GM12878 (cell line): ENCODE measurements around the gene SQOR. TPM values are rescaled to one million over a fixed set of nuclear protein-coding genes. Genes with fewer than 3 reads are reported as not detected.

ENCODE experiments used
- ATAC-seq: fragments of 200-7000 bp; cut with Tn5 transposase; 3 replicates; pipeline ENCODE4 v1.9.1; 2020; ENCODE audit warnings: mild to moderate bottlenecking, moderate library complexity
- BruUV-seq: library from RNA; stranded (reverse); fragments of 400-500 nt; replicated peaks from 2 replicates; lab custom pipeline; 2021; lab: Mats Ljungman, UMichigan
- CTCF ChIA-PET: fragments of 300-600 bp; sonication (Branson Sonifier 250); formaldehyde crosslinking; extraction: SDS; loops from one replicate; lab custom pipeline; 2021; ENCODE audit warnings: inconsistent platforms; lab: Yijun Ruan, JAX
- POLR2A ChIA-PET: fragments of 350-600 bp; formaldehyde crosslinking; extraction: SDS; loops from one replicate; lab custom pipeline; 2021; ENCODE audit warnings: inconsistent platforms; lab: Charles Lee
- RAD21 ChIA-PET: fragments of 300-600 bp; sonication (Branson Sonifier 250); formaldehyde crosslinking; loops from one replicate; lab custom pipeline; 2023; ENCODE audit warnings: antibody characterized with exemption; ENCODE audit not compliant: unreplicated experiment; lab: Charles Lee
- SMC1A ChIA-PET: fragments of 300-600 bp; sonication (Branson Sonifier 250); formaldehyde crosslinking; loops from one replicate; lab custom pipeline; 2023; ENCODE audit not compliant: unreplicated experiment, uncharacterized antibody; lab: Charles Lee
- DNase-seq: peaks from one replicate; pipeline ENCODE4 v3.0.0-alpha.2; 2011; ENCODE audit warnings: low read depth, low spot score
- FAIRE-seq: peaks from 3 replicates; lab custom pipeline; 2011; peaks lifted over from hg19 to GRCh38; lab: Jason Lieb, UNC
- H2AFZ ChIP-seq: 2 replicates; pipeline ENCODE4 v1.6.0; 2011; ENCODE audit warnings: low read depth, low read length, control low read depth; ENCODE audit not compliant: control insufficient read depth
- H3K27ac ChIP-seq: 2 replicates; pipeline ENCODE4 v1.5.1; 2011; ENCODE audit warnings: control low read depth; ENCODE audit not compliant: control insufficient read depth, insufficient read depth
- H3K27me3 ChIP-seq, 2 experiments: replicated peaks in 1 of 2; 2 replicates each; pipeline versions ENCODE4 v1.6.0 to v1.6.1; 2011; ENCODE audit warnings: low read length in 1 of 2; ENCODE audit not compliant: control insufficient read depth in 2 of 2, insufficient read depth in 2 of 2
- H3K36me3 ChIP-seq, 2 experiments: 2 replicates each; pipeline ENCODE4 v1.5.1; 2011; ENCODE audit warnings: low read length in 1 of 2; ENCODE audit not compliant: control insufficient read depth in 2 of 2, insufficient read depth in 2 of 2
- H3K4me1 ChIP-seq: 2 replicates; pipeline ENCODE4 v1.6.1; 2011; ENCODE audit warnings: mild to moderate bottlenecking, low read length, moderate library complexity, mixed read lengths; ENCODE audit not compliant: control insufficient read depth, insufficient read depth
- H3K4me2 ChIP-seq: 2 replicates; pipeline ENCODE4 v1.6.0; 2011; ENCODE audit warnings: control low read depth; ENCODE audit not compliant: control insufficient read depth, insufficient read depth
- H3K4me3 ChIP-seq: fragments of 200-600 bp; sonication (generic); 2 replicates; pipeline ENCODE4 v1.5.1; 2016
- H3K79me2 ChIP-seq: 2 replicates; pipeline ENCODE4 v1.6.0; 2011; ENCODE audit warnings: low read length; ENCODE audit not compliant: control insufficient read depth, insufficient read depth
- H3K9ac ChIP-seq: 2 replicates; pipeline ENCODE4 v1.8.0; 2011; ENCODE audit warnings: low read length, control low read depth, mixed read lengths; ENCODE audit not compliant: control insufficient read depth, insufficient read depth
- H3K9me3 ChIP-seq: replicated peaks from 3 replicates; pipeline ENCODE4 v1.5.1; 2011; ENCODE audit warnings: mild to moderate bottlenecking, low read length; ENCODE audit not compliant: control insufficient read depth, insufficient read depth
- H4K20me1 ChIP-seq: 2 replicates; pipeline ENCODE4 v1.6.0; 2011; ENCODE audit not compliant: control insufficient read depth, insufficient read depth
- ATF3 ChIP-seq: IDR thresholded peaks from 2 replicates; pipeline ENCODE4 v1.6.1; 2011; ENCODE audit warnings: low read depth, mild to moderate bottlenecking, low read length, moderate library complexity, borderline replicate concordance; ENCODE audit errors: extremely low read depth
- CEBPZ ChIP-seq: fragments of 150-350 bp; IDR thresholded peaks from 2 replicates; pipeline ENCODE4 v1.6.1; 2016; ENCODE audit warnings: low read depth, low read length
- ELK1 ChIP-seq: IDR thresholded peaks from 2 replicates; pipeline ENCODE4 v1.6.1; 2012; ENCODE audit warnings: low read depth, low read length, improper control_type of control experiment
- FOXM1 ChIP-seq: IDR thresholded peaks from 2 replicates; pipeline ENCODE4 v1.6.1; 2012; ENCODE audit warnings: low read depth, mild to moderate bottlenecking, inconsistent platforms, low read length, moderate library complexity
- KAT2A ChIP-seq: conservative IDR thresholded peaks from 2 replicates; pipeline ENCODE4 v1.6.1; 2011; ENCODE audit warnings: low read depth, low read length; ENCODE audit not compliant: control insufficient read depth
- MEF2B ChIP-seq: fragments of 450-650 bp; IDR thresholded peaks from 2 replicates; pipeline ENCODE4 v1.6.1; 2018; ENCODE audit warnings: mild to moderate bottlenecking, moderate library complexity; ENCODE audit not compliant: partially characterized antibody, poor library complexity, severe bottlenecking
- MTA2 ChIP-seq: fragments of 450-650 bp; IDR thresholded peaks from 2 replicates; pipeline ENCODE4 v1.6.1; 2016; ENCODE audit warnings: low read depth, mild to moderate bottlenecking, moderate library complexity
- MYC ChIP-seq: IDR thresholded peaks from 2 replicates; pipeline ENCODE4 v1.6.1; 2011; ENCODE audit warnings: mild to moderate bottlenecking, low read length, moderate library complexity, inconsistent platforms; ENCODE audit not compliant: insufficient read depth, insufficient replicate concordance, insufficient read length, severe bottlenecking
- NFXL1 ChIP-seq: fragments of 450-650 bp; IDR thresholded peaks from 2 replicates; pipeline ENCODE4 v1.6.1; 2017; ENCODE audit warnings: antibody characterized with exemption, mild to moderate bottlenecking, borderline replicate concordance
- NR2C1 ChIP-seq: fragments of 450-650 bp; IDR thresholded peaks from 2 replicates; pipeline ENCODE4 v1.6.1; 2017; ENCODE audit warnings: antibody characterized with exemption, mild to moderate bottlenecking, moderate library complexity
- PAX5 ChIP-seq: IDR thresholded peaks from 2 replicates; pipeline ENCODE4 v1.6.1; 2011; ENCODE audit warnings: low read depth, low read length, borderline replicate concordance
- POLR2AphosphoS5 ChIP-seq: IDR thresholded peaks from 2 replicates; pipeline ENCODE4 v1.6.1; 2011; ENCODE audit warnings: mild to moderate bottlenecking, low read length, inconsistent platforms
- RB1 ChIP-seq: fragments of 450-650 bp; formaldehyde crosslinking; IDR thresholded peaks from 2 replicates; pipeline ENCODE4 v1.6.1; 2017; ENCODE audit warnings: mild to moderate bottlenecking, borderline replicate concordance
- SMAD1 ChIP-seq: fragments of 450-650 bp; IDR thresholded peaks from 2 replicates; pipeline ENCODE4 v1.6.1; 2018; ENCODE audit warnings: mild to moderate bottlenecking, low read depth; ENCODE audit not compliant: partially characterized antibody
- STAT1 ChIP-seq: fragments of 450-650 bp; conservative IDR thresholded peaks from 2 replicates; pipeline ENCODE4 v1.6.1; 2014; ENCODE audit warnings: antibody characterized with exemption, mild to moderate bottlenecking
- STAT3 ChIP-seq: IDR thresholded peaks from 2 replicates; pipeline ENCODE4 v1.6.1; 2011; ENCODE audit warnings: low read depth, low read length, improper control_type of control experiment
- TAF1 ChIP-seq: IDR thresholded peaks from 2 replicates; pipeline ENCODE4 v1.6.1; 2011; ENCODE audit warnings: mild to moderate bottlenecking, low read depth, low read length, borderline replicate concordance
- ZSCAN29 ChIP-seq: fragments of 450-650 bp; IDR thresholded peaks from 2 replicates; pipeline ENCODE4 v1.6.1; 2017; ENCODE audit warnings: mild to moderate bottlenecking, moderate library complexity
- ZZZ3 ChIP-seq: IDR thresholded peaks from 2 replicates; pipeline ENCODE4 v1.6.1; 2011; ENCODE audit warnings: low read depth; ENCODE audit not compliant: control insufficient read depth, insufficient read length
- WGBS: methylation state at CpG from one replicate; pipeline ENCODE4 v1.1.6; 2016; ENCODE audit warnings: low lambda C conversion rate; ENCODE audit not compliant: insufficient replicate concordance, insufficient coverage; ENCODE audit errors: missing lambda C conversion rate; 5-methylcytosine and 5-hydroxymethylcytosine counted together
- in situ Hi-C: fragments of 300-500 bp; cut with MboI; formaldehyde crosslinking; loops from 9 replicates; pipeline ENCODE4 v1.14.3; 2018; ENCODE audit warnings: mixed read lengths
- intact Hi-C: fragments of 100-400 bp; cut with micrococcal nuclease; formaldehyde crosslinking; loops from one replicate; pipeline ENCODE4 v1.14.2; 2022; ENCODE audit not compliant: unreplicated experiment
- polyA plus RNA-seq, 11 experiments: library from polyadenylated mRNA; depleted of rRNA in 4 of 11; unstranded in 6 of 11; stranded (reverse) in 5 of 11; fragments of >200 nt; fragmentation: Nextera tagmentation in 4 of 11; fragmentation: Illumina TruSeq in 1 of 11; extraction: Ambion mirVana in 4 of 11; extraction: Trizol in 1 of 11; gene quantifications; 1 replicate in 1 of 11; 2 replicates in 10 of 11; pipeline versions ENCODE4 v1.2.1 to v1.2.3, GENCODE V29; 2011 to 2016; ENCODE audit warnings: inconsistent platforms in 2 of 11, missing spikeins in 2 of 11, low read depth in 1 of 11
- total RNA-seq, 4 experiments: library from RNA; depleted of rRNA in 3 of 4; stranded (reverse); fragments of >200 nt in 3 of 4; fragmentation: Illumina TruSeq in 1 of 4; extraction: Trizol in 1 of 4; gene quantifications; 2 replicates each; pipeline versions ENCODE4 v1.2.1 to v1.2.3, GENCODE V29; 2013 to 2021
- TF ChIP-seq, protein P1 (sequence below): IDR thresholded peaks from 2 replicates; pipeline ENCODE4 v1.6.1; 2012; ENCODE audit warnings: low read depth, low read length, improper control_type of control experiment

The SQOR gene
- total and polyA plus RNA-seq, 10 of the 15 experiments (the other 5 are each of a cell fraction or from before 2014, with no cell fraction given): 14.5 to 74.7 (median 44.2) TPM

GRCh38 chr15:45702041-45702440 lies 67.2 kb downstream of the SQOR start:
- CTCF ChIA-PET: interaction anchor here (1.0 to 1.1 kb wide), 2 partner anchors 18 to 101 kb away, joined by 3 read pairs; no protein-coding TSS in a partner anchor
- in situ Hi-C loops (no loop called here), intact Hi-C loops (loop anchor here (10.0 kb wide), 1 partner anchor 603 kb away; no protein-coding TSS in a partner anchor)
- Histone ChIP-seq H2AFZ (no peak overlapping the region), H3K4me1 (peaks cover 3% of the 10 kb centered on the region; the same call in 1 of the 2 replicates), H3K4me3 (no peak overlapping the region), H3K36me3 (no peaks in the 10 kb centered on the region), H3K9me3 (no peaks in the 10 kb centered on the region), H3K27ac (no peak overlapping the region), H4K20me1 (no peaks in the 10 kb centered on the region), H3K27me3 (peaks cover 3 to 4% of the 10 kb centered on the region in 2 experiments; a peak in 2 of 4 replicates), H3K79me2 (no peaks in the 10 kb centered on the region), H3K4me2 (no peak overlapping the region), H3K9ac (no peak overlapping the region)
- SMC1A ChIA-PET: no interaction called here
- DNase-seq: no peak
- POLR2A ChIA-PET: no interaction called here
- no peak for FAIRE-seq
- ATAC-seq: no peak
- 89% methylated on average over 3 of the region's 3 CpGs for WGBS
- no TSS peak for BruUV-seq
- TF ChIP-seq RB1 (no peak), NFXL1 (no peak), KAT2A (no peak), TAF1 (no peak), STAT1 (no peak), SMAD1 (no peak), MTA2 (no peak), MEF2B (no peak), POLR2AphosphoS5 (no peak), ZZZ3 (no peak), STAT3 (no peak), PAX5 (no peak), ELK1 (no peak), MYC (no peak), FOXM1 (no peak), CEBPZ (no peak), ZSCAN29 (no peak), ATF3 (no peak), NR2C1 (no peak)
- TF ChIP-seq, protein P1, sequence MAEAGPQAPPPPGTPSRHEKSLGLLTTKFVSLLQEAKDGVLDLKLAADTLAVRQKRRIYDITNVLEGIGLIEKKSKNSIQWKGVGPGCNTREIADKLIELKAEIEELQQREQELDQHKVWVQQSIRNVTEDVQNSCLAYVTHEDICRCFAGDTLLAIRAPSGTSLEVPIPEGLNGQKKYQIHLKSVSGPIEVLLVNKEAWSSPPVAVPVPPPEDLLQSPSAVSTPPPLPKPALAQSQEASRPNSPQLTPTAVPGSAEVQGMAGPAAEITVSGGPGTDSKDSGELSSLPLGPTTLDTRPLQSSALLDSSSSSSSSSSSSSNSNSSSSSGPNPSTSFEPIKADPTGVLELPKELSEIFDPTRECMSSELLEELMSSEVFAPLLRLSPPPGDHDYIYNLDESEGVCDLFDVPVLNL: no peak
- RAD21 ChIA-PET: no interaction called here
